NOMO-1 (cell line): ENCODE results near the gene ZNF778.
"Not testable (repeated sequence)": the region's sequence is repeated elsewhere in the genome, so short reads cannot be mapped to it uniquely, and the experiment has no call there.

ENCODE experiments used
- DNase-seq, 2 experiments: peaks; one replicate each; lab custom pipeline; 2025; ENCODE audit not compliant: unreplicated experiment in 2 of 2; lab: John Stamatoyannopoulos, UW

ZNF778 gene

DNA sequence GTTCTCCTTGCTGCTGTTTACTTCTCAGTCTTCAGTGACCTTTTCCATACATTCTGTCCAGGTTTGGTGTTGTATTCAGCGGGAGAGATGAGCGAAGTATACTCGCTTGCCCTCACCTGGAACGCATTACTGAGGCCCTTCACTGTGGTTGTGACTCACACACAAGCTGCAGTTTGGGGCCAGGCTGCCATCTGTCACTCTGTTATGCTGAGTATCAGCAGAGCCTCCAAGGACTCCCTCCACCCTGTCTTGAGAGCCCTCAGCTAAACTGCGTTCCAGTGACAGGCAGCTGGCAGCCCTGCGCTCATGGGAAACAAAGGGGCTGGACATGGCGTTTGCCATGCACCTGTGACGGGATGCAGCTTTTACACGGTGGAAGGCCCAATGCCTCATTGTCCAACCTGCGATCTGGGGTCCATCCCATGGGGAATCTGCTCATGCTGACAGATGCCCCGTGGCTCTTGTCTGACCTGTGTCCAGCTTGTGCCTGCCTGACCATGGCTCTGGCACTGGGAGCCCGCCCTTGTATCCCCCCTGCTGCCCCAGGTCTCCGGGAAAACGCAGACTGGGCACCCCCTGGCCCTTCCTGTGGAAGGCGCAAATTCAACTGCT, 6.5 kb upstream of the ZNF778 start:
- no peak for DNase-seq

DNA sequence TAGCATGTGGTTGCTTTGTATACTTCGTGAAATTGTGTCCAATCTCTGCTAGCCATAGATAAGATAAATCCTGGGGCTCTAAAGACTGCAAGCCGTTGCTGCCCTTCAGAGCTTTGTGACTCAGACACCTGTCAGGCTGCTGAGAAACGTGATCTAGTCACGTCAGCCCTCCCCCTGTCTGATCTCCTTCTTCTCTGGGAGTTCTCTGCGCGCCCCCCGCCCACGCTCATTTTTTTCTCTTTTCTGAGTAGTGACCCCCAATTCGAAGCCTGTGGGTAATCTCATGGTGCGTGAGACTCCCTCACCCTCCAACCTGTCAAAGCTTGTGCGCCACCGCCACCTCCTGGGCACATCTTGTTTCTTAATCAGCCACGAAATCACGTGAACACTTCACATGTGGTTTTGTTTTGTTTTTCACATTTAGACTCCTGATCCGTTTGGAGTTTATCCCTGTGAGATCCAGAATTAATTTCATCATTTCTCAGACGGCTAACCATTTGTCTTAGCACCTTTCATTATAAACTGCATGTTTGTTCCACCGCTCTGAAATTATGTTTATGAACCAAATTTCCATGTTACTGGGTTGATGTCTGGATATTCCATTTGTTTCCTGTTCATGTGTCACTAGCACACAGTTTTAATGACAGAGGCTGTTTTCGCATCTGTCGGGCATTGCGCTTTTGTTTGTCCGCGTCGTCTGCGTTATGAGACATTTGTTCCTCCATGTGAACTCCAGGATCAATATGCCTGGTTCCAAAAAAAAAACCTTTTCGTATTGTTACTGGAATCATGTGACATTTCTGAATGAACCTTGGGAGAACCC, 977 bp upstream of the ZNF778 start:
- DNase-seq: peak; percentile 78 to 85

DNA sequence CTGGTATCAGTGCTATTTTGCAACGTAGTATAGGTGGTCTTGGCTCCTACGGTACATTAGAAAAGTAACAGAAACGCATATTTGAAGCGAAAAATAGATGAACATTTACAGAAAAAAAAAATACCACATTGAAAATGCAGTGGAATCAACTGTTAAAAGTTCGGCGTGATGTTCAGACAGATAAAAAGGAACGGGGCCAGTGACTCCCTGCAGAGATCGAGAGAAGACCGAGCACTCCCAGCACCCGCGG, 440 bp upstream of the ZNF778 start:
- no peak for DNase-seq

DNA sequence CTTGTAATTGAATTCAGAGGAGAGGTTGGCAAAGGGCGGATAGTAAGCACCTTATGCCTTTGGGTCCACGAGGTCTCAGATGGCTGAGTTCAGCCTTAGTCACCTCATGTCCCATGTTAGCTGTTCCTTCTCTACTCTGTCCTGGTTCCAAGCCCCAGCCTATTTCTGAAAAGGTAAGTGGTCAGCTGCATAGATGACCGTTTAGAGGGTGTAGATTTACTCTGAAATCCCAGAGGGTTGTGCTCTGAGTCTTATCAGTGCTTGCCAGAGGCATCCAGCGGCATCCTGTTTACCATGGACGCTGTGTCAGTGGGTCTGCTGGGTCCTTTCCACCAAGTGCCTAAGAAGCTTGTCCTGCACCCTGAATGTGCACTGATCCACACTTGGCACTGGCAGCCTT, 1.9 kb downstream of the ZNF778 start:
- no peak for DNase-seq

DNA sequence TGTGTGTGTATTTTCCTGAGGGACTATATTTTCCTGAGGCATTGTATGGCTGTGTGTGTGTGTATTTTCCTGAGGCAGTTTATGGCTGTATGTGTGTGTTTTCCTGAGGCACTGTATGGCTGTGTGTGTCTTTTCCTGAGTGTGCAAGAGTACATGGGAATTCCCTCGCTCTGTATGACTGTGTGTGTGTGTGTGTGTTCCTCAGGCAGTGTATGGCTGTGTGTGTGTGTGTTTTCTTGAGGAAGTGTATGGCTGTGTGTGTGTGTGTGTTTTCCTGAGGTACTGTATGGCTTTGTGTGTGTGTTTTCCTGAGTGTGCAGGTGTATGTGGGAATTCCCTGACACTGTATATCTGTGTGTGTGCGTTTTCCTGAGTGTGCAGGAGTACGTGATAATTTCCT, 4.1 kb downstream of the ZNF778 start:
- no peak for DNase-seq

DNA sequence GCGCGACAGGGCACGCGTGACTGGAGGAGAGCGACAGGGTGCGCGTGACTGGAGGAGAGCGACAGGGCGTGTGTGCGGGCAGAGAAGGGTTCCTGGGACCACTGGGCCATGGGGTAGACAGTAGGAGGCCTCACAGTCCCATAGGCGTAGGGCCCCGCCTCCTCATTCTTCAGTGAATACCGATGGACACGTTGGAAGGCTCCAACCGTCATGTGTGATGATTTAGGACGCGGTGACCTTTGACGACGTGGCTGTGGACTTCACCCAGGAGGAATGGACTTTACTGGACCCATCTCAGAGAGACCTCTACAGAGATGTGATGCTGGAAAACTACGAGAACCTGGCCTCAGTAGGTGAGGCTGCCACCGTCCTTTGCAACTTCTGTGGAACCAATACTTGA, 5.4 kb downstream of the ZNF778 start:
- DNase-seq: no peak

DNA sequence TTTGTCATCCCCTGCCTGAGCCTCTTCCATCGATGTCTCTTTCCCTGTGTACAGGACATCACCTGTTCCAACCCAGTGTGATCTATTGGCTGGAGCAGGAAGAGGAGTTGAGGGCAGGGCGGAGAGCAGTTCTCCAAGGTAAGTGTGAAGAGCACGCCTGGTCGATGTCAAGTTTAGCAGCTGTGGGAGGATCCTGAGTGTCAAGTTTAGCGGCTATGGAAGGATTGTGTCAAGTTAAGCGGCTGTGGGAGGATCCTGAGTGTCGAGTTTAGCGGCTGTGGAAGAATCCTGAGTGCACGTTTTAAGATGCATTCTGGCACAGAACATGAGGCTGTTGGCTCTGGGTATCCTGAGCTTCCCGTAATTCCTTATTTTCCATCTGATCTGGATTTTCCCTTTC, 7.2 kb downstream of the ZNF778 start:
- no peak for DNase-seq

DNA sequence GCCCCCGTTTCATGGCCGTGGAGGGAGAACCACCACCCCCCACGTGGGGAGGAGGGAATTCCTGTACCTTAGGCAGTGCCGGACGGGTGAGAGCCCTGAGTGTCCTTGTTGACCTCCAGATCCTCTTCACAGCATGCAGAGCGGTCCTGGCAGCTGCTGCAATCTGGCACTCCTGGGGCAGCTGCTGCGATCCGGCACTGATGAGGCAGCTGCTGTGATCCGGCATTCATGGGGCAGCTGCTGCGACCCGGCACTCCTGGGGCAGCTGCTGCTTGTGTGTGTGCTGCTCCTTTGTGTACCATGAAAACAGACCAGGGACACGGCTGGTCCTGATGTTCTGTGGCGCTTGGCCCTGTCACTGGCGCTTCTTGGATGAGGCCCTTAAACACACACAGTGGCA, 12.8 kb downstream of the ZNF778 start:
- no peak for DNase-seq

DNA sequence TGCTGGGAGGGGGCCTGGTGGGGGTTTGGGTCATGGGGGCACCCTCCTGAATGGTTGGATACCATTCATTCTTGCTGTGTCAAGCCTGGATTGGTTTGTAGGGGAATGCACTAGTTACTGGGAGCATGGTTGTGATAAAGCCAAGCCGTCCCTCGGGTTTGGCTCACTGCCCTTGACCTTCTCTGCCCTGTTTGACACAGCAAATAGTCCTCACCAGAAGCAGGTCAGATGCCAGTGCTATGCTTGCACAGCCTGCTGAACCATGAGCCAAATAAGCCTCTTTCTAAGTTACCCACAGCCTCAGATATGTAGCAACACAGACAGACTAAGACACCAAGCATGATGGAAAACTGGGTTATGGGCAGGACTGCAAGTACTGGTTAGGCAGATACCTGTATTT, 14.6 kb downstream of the ZNF778 start:
- DNase-seq: no peak

DNA sequence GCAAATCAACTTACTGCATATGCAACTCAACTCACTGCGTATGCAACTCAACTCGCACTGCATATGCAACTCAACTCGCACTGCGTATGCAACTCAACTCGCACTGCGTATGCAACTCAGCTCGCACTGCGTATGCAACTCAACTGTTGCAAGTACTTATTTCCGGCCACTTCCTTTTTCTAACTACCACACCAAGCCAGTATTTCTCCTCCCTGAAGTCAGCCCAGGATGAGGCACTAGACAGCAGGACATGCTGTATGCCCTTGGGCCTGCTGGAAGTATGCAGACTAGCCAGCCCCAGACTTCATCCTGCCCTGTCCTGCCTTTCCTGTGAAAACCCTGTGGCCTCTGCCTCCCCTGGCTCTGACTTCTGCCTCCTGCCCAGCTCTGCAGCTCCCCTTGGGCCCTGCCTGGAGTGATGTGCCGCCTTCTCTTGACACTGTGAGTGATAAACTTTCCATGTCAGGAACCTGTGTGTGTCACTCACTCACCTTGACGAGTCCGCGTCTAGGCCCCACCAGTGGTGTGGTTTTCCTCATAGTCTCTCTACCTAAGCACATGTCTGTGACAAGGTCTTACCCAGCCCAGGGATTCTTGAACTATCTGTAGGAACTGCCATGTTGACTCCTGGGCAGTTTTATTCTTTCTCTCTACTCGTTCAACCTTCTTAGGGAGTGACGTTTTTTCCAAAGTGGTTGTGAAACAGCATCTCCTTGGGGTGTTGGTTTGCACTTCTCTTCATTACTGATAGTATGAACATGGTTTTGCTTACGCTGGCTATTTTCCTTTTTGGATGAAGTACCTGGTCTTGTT, 16.4 kb downstream of the ZNF778 start:
- peak; percentile 63 to 70 for DNase-seq

DNA sequence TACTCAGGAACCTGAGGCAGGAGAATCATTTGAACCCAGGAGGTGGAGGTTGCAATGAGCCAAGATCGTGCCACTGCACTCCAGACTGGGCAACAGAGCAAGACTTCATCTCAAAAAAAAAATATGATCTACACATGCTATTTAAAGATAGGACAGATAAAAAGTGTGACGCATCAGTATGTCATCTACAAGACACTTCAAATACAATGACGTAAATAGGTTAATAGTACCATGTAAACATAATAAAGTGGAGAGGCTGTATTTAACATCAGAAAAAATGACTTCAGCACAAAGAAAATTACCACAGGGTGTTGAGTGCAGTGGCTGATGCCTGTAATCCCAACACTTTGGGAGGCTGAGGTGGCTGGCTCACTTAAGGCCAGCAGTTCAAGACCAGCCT, 20.2 kb downstream of the ZNF778 start:
- DNase-seq: no peak

DNA sequence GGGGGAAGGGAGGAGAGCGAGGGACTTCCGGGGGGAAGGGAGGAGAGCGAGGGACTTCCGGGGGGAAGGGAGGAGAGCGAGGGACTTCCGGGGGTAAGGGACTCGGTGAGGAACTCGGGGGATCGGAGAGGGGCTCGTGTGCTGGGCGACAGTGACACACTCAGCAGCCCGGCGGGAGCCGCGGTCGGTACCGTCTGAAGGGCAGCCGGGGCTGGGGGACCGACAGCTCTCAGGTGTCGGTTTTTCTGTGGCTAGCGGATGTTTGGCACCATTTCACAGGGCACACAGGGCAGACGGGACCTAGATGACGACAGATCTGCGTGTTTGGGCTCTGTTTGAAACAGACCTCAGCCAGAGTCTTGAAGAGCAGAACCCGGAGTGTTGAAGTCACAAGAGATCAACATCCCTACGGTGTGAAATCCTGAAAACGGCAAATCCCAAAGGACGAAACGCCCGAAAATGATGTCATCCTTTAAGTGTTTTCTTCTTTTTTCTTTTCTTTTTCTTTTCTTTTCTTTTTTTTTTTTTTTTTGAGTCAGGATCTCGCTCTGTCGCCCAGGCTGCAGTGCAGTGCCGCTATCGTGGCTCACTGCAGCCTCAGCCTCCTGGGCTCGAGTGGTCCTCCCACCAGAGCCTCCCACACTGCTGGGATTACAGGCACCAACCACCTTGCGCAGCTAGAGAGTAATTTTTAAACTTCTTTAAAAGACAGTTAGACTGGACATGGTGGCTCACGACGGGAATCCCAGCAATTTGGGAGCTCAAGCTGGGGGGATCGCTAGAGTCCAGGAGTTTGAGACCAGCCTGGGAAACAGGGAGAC, 23.9 kb downstream of the ZNF778 start:
- peak; percentile 55 to 61 for DNase-seq

DNA sequence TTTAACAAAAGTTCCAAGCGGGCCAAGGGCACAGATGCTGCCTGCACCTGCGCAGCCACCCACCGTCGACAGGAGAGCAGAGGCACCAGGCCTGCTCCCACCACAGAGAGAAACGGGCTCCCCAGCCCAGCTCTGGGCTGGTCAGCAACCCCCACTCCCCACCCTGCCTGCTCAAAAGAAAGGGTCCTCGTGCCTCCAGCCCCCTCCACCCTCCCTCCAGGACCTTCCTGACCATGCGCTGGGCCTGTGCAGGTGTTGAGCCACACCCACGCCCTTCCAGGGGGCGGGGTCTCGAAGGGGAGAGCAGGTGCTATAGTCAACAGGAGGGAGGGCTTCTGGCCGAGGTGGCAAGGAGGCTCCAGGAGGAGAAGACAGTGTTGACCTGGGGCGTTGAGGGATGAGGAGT, 25.3 kb downstream of the ZNF778 start:
- DNase-seq: no peak

DNA sequence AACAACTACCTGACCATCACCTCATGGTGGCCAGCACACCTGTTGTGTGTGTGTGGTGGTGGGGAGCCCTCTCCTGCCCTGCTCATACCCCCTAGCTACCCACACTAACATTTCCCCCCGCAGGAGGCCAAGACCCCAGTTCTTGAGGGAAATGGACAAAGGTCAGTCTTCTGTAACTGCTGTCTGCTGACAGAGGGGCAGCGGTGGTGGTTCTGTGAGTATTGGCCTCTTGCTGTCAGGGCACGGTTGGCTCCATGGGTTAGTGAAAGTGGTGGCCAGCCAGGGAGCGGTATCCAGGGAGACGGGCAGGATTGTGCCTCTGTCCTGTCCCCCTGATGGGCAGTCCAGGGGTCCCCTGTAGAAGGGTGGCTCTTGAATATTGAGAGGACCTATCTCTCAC, 26.2 kb downstream of the ZNF778 start:
- no peak for DNase-seq

DNA sequence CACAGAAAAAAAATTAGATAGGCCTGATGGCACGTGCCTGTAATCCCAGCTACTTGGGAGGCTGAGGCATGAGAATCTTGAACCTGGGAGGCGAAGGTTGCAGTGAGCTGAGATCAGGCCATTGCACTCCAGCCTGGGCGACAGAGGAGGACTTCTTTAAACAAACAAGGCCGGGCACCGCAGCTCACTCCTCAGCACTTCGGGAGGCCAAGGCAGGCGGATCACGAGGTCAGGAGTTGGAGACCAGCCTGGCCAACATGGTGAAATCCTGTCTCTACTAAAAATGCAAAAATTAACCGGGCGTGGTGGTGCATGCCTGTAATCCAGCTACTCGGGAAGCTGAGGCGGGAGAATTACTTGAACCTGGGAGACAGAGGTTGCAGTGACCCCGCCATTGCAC, 26.8 kb downstream of the ZNF778 start:
- DNase-seq: not testable (repeated sequence)

DNA sequence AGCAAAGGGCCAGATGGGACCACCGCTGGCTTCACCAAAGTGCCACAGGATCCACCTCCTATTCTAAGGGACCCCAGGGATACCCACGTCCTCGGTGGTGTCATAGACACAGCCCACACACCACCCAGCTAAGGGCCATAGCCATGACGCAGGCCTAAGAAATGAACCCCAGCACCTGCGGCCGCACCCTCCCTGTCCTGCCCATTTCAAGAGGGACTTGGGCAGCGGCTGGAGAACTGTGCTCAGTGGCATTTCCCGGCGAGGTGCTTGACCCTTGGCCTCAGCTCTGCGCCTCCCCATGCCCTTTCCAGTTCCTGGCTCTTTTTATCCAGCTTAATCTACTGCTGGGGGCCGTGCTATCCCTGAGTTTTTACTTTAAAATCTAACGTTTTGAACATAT, 27.3 kb downstream of the ZNF778 start:
- no peak for DNase-seq

DNA sequence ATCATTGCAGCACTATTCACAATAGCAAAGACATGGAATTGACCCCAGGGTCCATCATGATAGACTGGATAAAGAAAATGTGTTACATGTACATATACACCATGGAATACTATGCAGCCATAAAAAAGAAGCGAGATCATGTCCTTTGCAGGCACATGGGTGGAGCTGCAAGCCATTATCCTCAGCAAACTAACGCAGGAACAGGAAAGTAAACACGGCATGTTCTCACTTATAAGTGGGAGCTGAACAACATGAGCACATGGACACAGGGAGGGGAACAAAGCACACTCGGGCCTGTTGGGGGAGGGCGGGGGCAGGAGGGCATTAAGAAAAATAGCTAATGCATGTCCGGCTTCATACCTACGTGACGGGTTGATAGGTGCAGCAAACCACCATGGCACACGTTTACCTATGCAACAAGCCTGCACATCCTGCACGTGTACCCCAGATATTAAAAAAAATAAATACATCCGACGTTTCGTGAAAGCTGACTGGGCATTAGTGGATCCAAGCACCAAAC, 28.9 kb downstream of the ZNF778 start:
- DNase-seq: no peak

DNA sequence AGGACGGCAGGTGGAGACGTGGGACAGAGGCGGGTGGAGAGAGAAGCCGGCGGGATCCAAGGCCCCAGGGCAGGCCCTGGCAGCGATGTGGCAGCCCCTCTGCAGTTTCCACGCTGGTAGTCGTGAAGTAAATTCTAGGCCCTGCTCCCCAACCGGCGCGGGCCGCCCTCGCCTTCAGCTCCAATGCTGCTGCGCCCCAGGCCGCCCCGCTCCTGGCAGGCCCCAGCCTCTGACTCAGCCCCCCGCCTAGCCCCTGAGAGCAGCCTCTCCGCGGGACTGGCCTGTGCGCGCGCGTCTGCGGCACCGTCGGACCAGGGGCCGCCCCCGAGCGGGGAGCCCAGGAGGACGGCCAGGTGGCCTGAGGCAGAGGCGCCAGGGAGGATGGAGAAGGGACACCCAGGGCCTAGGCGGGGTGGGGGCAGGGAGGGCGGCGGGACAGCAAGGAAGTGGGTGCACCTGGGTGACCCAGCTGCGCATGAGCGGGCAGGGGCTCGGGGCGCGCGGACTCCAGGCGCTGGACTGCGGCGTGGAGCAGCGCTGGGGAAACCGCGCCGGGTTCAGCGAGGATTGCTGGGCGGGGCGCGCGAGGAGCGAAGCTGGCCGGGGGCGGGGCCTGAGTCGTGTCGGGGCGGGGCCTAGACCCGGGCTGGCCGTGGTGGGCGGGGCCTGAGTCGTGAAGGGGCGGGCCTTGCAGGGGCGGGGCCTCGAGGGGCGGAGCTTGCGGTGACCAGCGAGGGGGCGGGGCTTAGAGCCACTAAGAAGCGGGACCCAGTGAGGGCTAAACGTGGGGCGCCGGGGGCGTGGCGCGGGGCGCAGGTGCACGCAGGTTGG, 29.6 kb downstream of the ZNF778 start:
- peak; percentile 42 to 55 for DNase-seq

DNA sequence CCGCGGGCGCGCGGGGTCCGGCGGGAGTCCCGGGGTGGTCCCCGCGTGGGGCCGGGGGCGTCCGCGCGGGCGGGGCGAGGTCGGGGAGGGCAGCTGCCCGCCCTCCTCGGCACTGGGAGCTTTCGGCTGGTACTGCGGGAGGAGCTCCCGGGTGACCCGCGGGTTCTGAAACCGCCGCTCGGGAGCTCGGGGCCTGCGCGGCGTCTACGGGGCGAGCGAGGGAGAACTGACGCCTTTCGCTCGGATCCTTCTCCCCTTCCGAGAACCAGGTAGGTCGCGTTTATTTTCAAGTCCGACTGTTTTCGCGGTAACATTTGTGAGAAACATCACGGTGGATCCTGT, 30.2 kb downstream of the ZNF778 start:
- peak in 1 of 2 experiments; percentile 20 for DNase-seq
